H1 (cell line): ENCODE data around the gene CYP46A1. TPM values are rescaled to one million over a fixed set of nuclear protein-coding genes. Genes with fewer than 3 reads are reported as not detected.

Experiments used
- PHF8 ChIP-seq: fragments of 200-600 bp; sonication (generic); conservative IDR thresholded peaks from 2 replicates; pipeline ENCODE4 v1.7.1; 2012; ENCODE audit warnings: low read depth, mild to moderate bottlenecking, inconsistent platforms, low read length, moderate library complexity
- RAD21 ChIP-seq, 2 experiments: IDR thresholded peaks in 1 of 2; conservative IDR thresholded peaks in 1 of 2; 2 replicates each; pipeline ENCODE4 v1.6.1; 2011; ENCODE audit warnings: low read depth in 2 of 2, low read length in 2 of 2, improper control_type of control experiment in 1 of 2, inconsistent platforms in 1 of 2, mild to moderate bottlenecking in 1 of 2, moderate library complexity in 1 of 2
- SIX5 ChIP-seq: IDR thresholded peaks from 2 replicates; pipeline ENCODE4 v1.6.1; 2011; ENCODE audit warnings: mild to moderate bottlenecking, low read depth, low read length
- polyA plus RNA-seq, 7 experiments: library from polyadenylated mRNA; depleted of rRNA in 3 of 7; stranded (reverse) in 5 of 7; unstranded in 2 of 7; fragments of >200 nt in 5 of 7; fragments of 200-250 nt in 2 of 7; gene quantifications; 1 replicate in 5 of 7; 2 replicates in 1 of 7; 4 replicates in 1 of 7; pipeline versions ENCODE4 v1.2.1 to v1.2.3, GENCODE V29; 2011 to 2013; ENCODE audit warnings: missing spikeins in 2 of 7, mixed read lengths in 2 of 7
- total RNA-seq: library from RNA; stranded (reverse); fragmentation: NEBNext Ultra II Directional; extraction: Animal tissue kit (Norgen Biotek cat#: 25700); gene quantifications from 2 replicates; pipeline ENCODE4 v1.2.1, GENCODE V29; 2021

CYP46A1 gene
- total and polyA plus RNA-seq, 2 of the 8 experiments (the other 6 are each of a cell fraction or from before 2014, with no cell fraction given) = 0.41 to 1.3 TPM

- TF ChIP-seq SIX5 (no peak), RAD21 (IDR thresholded peaks at IDR 0.05 in 1 of 2, conservative IDR thresholded peaks at IDR 0.05 in 1 of 2; ENCODE audit: low read depth in 2 of 2, low read length in 2 of 2) (no peak), PHF8 (no peak)
- TF ChIP-seq, all 59 proteins: peak for 0
These were observed 12.8 kb downstream of the CYP46A1 start (continued) for GRCh38 chr14:99696929-99697328.
